PC-9 (cell line): ENCODE measurements around the gene ATP5MC2. TPM values are rescaled to one million over a fixed set of nuclear protein-coding genes. Genes with fewer than 3 reads are reported as not detected.
"Not testable (repeated sequence)": the region's sequence is repeated elsewhere in the genome, so short reads cannot be mapped to it uniquely, and the experiment has no call there.

Experiments
- BruUV-seq: library from RNA; stranded (reverse); fragments of 400-500 nt; replicated peaks from 2 replicates; lab custom pipeline; 2021; lab: Mats Ljungman, UMichigan
- CTCF ChIA-PET: fragments of 300-600 bp; sonication (Branson Sonifier 250); formaldehyde crosslinking; loops from one replicate; lab custom pipeline; 2022; ENCODE audit warnings: antibody characterized with exemption; lab: Charles Lee
- POLR2A ChIA-PET: fragments of 300-600 bp; sonication (Branson Sonifier 250); formaldehyde crosslinking; loops from one replicate; lab custom pipeline; 2022; ENCODE audit warnings: antibody characterized with exemption; ENCODE audit not compliant: unreplicated experiment; lab: Charles Lee
- DNase-seq, 2 experiments: peaks; one replicate each; pipeline versions ENCODE4 v3.0.0 to v3.0.0-alpha.2; 2015 to 2022; ENCODE audit warnings: mixed read lengths in 1 of 2
- H2AFZ ChIP-seq: fragments of 200-600 bp; sonication (generic); 2 replicates; pipeline ENCODE4 v1.8.1; 2017; ENCODE audit warnings: antibody characterized with exemption
- H3F3A ChIP-seq: fragments of 200-600 bp; sonication (generic); 2 replicates; pipeline ENCODE4 v1.8.1; 2017; ENCODE audit warnings: antibody characterized with exemption, mild to moderate bottlenecking, low read depth; ENCODE audit not compliant: insufficient read depth
- H3K27ac ChIP-seq: fragments of 200-600 bp; sonication (generic); 2 replicates; pipeline ENCODE4 v1.6.1; 2016; ENCODE audit warnings: mixed run types
- H3K27me3 ChIP-seq: fragments of 200-600 bp; sonication (generic); 2 replicates; pipeline ENCODE4 v1.6.1; 2016; ENCODE audit warnings: low read depth, mixed run types; ENCODE audit not compliant: insufficient read depth
- H3K36me3 ChIP-seq: fragments of 200-600 bp; sonication (generic); 2 replicates; pipeline ENCODE4 v1.6.1; 2016; ENCODE audit warnings: low read depth, mixed run types
- H3K4me1 ChIP-seq: fragments of 200-600 bp; sonication (generic); replicated peaks from 2 replicates; pipeline ENCODE4 v1.6.1; 2016; ENCODE audit warnings: mixed run types; ENCODE audit not compliant: insufficient read depth
- H3K4me2 ChIP-seq: fragments of 200-600 bp; sonication (generic); 2 replicates; pipeline ENCODE4 v1.6.1; 2017; ENCODE audit warnings: mixed run types
- H3K4me3 ChIP-seq: fragments of 200-600 bp; sonication (generic); 2 replicates; pipeline ENCODE4 v1.6.1; 2016; ENCODE audit warnings: mixed run types
- H3K79me2 ChIP-seq: fragments of 200-600 bp; sonication (generic); 2 replicates; pipeline ENCODE4 v1.6.1; 2017; ENCODE audit warnings: low read depth, mixed run types
- H3K9me2 ChIP-seq: fragments of 200-600 bp; sonication (generic); 2 replicates; pipeline ENCODE4 v1.8.1; 2017; ENCODE audit warnings: mild to moderate bottlenecking; ENCODE audit not compliant: insufficient read depth
- H3K9me3 ChIP-seq: fragments of 200-600 bp; sonication (generic); 2 replicates; pipeline ENCODE4 v1.8.1; 2016; ENCODE audit warnings: low read depth; ENCODE audit not compliant: insufficient read depth
- H4K20me1 ChIP-seq: fragments of 200-600 bp; sonication (generic); 2 replicates; pipeline ENCODE4 v1.8.1; 2017; ENCODE audit not compliant: insufficient read depth
- EZH2 ChIP-seq: fragments of 200-600 bp; sonication (generic); IDR thresholded peaks from 2 replicates; pipeline ENCODE4 v1.8.0; 2017; ENCODE audit warnings: antibody characterized with exemption, low read depth
- intact Hi-C: fragments of 100-400 bp; cut with micrococcal nuclease; formaldehyde crosslinking; loops from one replicate; pipeline ENCODE4 v1.10.0; 2022; ENCODE audit not compliant: unreplicated experiment
- total RNA-seq: library from RNA; stranded (reverse); gene quantifications from 2 replicates; pipeline ENCODE4 v1.2.3, GENCODE V29; 2021
- TF ChIP-seq, protein P1 (sequence below): fragments of 200-600 bp; sonication (generic); conservative IDR thresholded peaks from 2 replicates; pipeline ENCODE4 v1.6.1; 2017; ENCODE audit warnings: mixed run types, antibody characterized with exemption, mild to moderate bottlenecking, moderate library complexity

Gene ATP5MC2
- total RNA-seq, 1 experiment from 2014 or later, result 270 TPM

DNA sequence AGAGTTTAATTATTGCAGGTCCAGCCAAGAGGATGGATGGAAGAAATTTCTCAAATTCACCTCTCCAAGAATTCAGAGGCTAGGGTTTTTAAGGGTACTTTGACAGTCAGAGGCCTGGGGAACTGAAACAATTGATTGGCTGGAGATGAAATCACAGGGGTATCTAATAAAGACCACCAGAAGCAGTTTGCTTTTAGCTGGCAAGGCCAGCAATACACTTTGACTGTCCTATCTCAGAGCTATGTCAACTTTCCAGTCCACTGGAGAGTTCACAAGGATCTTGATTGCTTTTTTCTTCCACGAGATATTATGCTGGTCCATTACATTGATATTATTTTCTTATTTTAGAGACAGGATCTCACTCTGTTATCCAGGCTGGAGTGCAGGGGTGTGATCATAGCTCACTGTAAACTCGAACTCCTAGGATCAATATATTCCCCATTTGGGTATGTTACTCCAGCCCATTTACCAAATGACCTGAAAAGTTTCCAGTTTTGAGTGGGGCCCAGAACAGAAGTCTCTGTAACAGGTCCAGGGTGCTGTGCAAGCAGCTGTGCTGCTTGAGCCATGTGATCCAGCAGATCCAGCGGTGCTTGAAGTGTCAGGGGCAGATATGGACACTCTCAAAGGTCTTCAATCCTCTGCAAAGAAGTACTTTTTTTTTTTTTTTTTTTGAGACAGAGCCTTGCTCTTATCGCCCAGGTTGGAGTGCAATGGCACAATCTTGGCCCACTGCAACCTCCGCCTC lies 32.5 kb downstream of the ATP5MC2 start:
- Histone ChIP-seq H3K79me2 (no peaks in the 10 kb centered on the region), H3K9me3 (no peaks in the 10 kb centered on the region), H2AFZ (no peak overlapping the region), H3K9me2 (no peaks in the 10 kb centered on the region), H3K4me3 (no peak overlapping the region), H3K4me2 (no peak overlapping the region), H4K20me1 (no peaks in the 10 kb centered on the region), H3K27me3 (no peaks in the 10 kb centered on the region), H3K4me1 (no peaks in the 10 kb centered on the region), H3K27ac (no peak overlapping the region), H3K36me3 (no peaks in the 10 kb centered on the region), H3F3A (no peaks in the 10 kb centered on the region)
- intact Hi-C loops, result no loop called here
- DNase-seq, result no peak
- ChIA-PET CTCF (no interaction called here), POLR2A (no interaction called here)
- no TSS peak for BruUV-seq
- TF ChIP-seq EZH2, result no peak
- TF ChIP-seq, protein P1, sequence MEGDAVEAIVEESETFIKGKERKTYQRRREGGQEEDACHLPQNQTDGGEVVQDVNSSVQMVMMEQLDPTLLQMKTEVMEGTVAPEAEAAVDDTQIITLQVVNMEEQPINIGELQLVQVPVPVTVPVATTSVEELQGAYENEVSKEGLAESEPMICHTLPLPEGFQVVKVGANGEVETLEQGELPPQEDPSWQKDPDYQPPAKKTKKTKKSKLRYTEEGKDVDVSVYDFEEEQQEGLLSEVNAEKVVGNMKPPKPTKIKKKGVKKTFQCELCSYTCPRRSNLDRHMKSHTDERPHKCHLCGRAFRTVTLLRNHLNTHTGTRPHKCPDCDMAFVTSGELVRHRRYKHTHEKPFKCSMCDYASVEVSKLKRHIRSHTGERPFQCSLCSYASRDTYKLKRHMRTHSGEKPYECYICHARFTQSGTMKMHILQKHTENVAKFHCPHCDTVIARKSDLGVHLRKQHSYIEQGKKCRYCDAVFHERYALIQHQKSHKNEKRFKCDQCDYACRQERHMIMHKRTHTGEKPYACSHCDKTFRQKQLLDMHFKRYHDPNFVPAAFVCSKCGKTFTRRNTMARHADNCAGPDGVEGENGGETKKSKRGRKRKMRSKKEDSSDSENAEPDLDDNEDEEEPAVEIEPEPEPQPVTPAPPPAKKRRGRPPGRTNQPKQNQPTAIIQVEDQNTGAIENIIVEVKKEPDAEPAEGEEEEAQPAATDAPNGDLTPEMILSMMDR, result no peak

DNA sequence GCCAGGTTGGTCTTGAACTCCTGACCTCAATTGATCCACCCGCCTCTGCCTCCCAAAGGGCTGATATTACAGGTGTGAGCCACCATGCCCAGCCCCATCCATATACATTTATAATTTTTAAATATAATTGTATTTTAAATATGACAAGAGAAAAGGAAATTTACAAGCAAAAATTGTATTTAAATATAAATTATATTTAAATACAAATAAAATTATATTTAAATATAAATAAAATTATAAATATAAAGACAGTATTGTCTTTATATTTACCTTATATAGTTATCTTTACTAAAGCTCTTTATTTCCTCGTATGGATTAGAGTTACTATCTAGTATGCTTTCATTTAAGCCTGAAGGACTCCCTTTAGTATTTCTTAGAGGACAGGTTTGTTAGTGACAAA lies 37.8 kb downstream of the ATP5MC2 start:
- CTCF ChIA-PET, result interaction anchor here (1.2 kb wide), 1 partner anchor 306 kb away, joined by 3 read pairs; no protein-coding TSS in a partner anchor
- no peak overlapping the region for H3K4me2 ChIP-seq
- no peaks in the 10 kb centered on the region for H3F3A ChIP-seq
- intact Hi-C loops, result no loop called here
- H3K27me3 ChIP-seq, result no peaks in the 10 kb centered on the region
- H3K9me3 ChIP-seq, result no peaks in the 10 kb centered on the region
- no peaks in the 10 kb centered on the region for H4K20me1 ChIP-seq
- no peak overlapping the region for H3K4me3 ChIP-seq
- H3K36me3 ChIP-seq, result no peaks in the 10 kb centered on the region
- no TSS peak for BruUV-seq
- H2AFZ ChIP-seq, result no peak overlapping the region
- no peak for DNase-seq
- POLR2A ChIA-PET, result no interaction called here
- TF ChIP-seq, protein P1, result no peak
- TF ChIP-seq EZH2, result no peak
- no peaks in the 10 kb centered on the region for H3K79me2 ChIP-seq
- no peak overlapping the region for H3K27ac ChIP-seq
- H3K9me2 ChIP-seq, result no peaks in the 10 kb centered on the region
- H3K4me1 ChIP-seq, result no peaks in the 10 kb centered on the region

- TF ChIP-seq EZH2, result no peak
- TF ChIP-seq, protein P1, result no peak
- Histone ChIP-seq H3F3A (no peaks in the 10 kb centered on the region), H3K9me3 (no peaks in the 10 kb centered on the region), H3K79me2 (no peaks in the 10 kb centered on the region), H3K27ac (no peak overlapping the region), H3K4me3 (no peak overlapping the region), H2AFZ (no peak overlapping the region), H3K36me3 (no peaks in the 10 kb centered on the region), H3K4me1 (no peaks in the 10 kb centered on the region), H3K27me3 (no peaks in the 10 kb centered on the region), H3K9me2 (no peaks in the 10 kb centered on the region), H3K4me2 (no peak overlapping the region), H4K20me1 (no peaks in the 10 kb centered on the region)
- POLR2A ChIA-PET, result no interaction called here
- no peak for DNase-seq
- no TSS peak for BruUV-seq
- CTCF ChIA-PET, result no interaction called here
- intact Hi-C loops, result no loop called here
These were observed 39.2 kb downstream of the ATP5MC2 start for GRCh38 chr12:53636641-53637040.

- CTCF ChIA-PET, H3K9me3 ChIP-seq, H3K27me3 ChIP-seq, intact Hi-C loops, H3K4me2 ChIP-seq, BruUV-seq, H3K27ac ChIP-seq, H3F3A ChIP-seq, H3K9me2 ChIP-seq, H4K20me1 ChIP-seq, H3K79me2 ChIP-seq, H3K4me1 ChIP-seq, H3K4me3 ChIP-seq, DNase-seq, H3K36me3 ChIP-seq, H2AFZ ChIP-seq, POLR2A ChIA-PET: not testable (repeated sequence)
These were observed 40.2 kb downstream of the ATP5MC2 start for GRCh38 chr12:53635708-53636107.
